GM18498 (cell line): Measurements from ENCODE around the gene HAS3.
"Not testable (repeated sequence)": the region's sequence is repeated elsewhere in the genome, so short reads cannot be mapped to it uniquely, and the experiment has no call there.

Experiments used
- ATAC-seq: cut with Tn5 transposase; IDR thresholded peaks from one replicate; pipeline ENCODE4 v1.9.1; 2021; ENCODE audit warnings: mild to moderate bottlenecking, moderate library complexity; ENCODE audit not compliant: unreplicated experiment

The HAS3 gene

DNA sequence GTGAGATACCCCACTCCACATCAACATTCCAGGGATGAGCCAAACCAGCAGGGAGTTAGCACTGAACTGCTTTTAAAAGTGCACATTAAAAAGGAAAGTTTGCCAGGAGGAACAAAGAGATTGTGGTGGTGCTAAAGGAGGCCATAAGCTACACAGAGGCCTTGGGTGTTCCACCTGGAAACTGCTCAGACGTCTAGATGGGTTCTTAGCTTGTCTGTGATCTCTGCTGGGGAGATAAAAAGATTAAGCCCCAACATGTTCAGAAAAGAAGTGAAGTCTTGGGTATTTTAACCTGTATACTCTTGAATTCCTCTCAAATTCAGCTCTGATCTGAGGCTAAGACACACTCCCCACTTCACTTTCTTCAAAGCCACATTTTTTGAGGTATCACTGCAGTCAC lies 10.4 kb downstream of the HAS3 start:
- ATAC-seq, result no peak

DNA sequence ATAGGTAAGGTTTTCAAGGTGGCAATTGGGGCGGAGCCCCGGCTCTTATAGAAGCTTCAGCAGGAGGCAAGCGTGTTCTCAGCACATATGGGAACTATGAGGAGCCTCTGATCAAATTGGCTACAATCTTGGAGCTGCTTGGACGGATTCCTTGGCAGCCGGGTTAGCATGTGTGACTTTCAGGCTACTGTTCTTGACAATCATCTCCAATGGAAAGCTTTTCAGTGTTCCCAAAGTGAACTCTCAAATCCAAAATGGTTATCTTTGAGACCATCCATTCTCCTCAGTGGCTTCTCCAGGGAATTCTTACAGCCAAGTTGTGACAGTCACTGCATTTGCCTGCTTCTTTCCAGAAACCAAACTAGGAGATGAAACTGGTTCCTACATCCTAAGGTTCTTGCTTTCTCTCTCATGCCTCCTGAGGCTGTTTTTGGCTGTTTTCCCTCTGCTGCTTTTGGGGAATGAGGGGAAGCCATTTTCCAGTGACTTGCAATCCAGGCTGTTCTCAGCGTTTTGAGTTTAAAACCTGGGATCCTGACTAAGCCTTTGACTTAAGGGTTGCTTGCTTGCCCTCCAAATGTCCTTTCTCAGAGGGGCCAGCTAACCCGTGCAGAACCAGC lies 10.9 kb downstream of the HAS3 start:
- no peak for ATAC-seq

DNA sequence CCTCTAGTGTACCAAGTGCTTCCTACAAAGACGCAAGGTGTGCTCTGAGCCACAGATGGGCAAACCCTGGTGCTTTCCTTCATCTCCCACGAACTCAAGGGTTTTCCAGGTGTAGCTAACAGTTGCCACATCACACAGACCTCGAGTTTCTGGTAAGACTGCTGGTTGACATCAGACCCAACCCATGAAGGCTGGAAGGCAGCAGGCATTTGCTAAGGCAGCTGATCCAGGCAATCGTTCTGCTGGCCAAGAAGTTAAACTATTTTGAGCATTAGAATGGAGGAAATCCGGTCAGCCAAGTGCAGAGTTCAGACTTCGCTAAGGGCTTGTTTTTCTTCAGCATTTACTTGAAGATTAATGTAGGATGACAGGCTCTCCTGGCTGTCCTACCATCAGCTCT lies 11.5 kb downstream of the HAS3 start:
- ATAC-seq, result no peak

DNA sequence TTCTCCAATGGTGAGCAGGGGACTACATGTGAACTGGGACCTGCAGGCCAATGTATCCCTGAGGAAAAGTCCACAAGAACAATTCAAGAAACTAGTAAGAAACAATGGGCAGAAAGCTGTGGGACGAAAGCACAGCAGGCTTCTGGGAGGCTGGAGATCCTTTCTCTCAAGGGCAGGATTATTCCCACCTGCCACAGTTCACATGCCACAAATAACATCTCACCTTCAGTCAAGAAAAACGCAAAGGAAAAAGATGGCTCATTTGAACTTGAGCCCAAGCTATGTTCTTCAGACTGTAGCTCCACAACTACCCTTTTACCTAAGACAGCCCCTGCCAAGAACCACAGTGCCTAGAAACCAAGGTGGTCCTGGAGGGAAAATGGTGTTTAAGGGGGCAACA lies 13.0 kb downstream of the HAS3 start:
- ATAC-seq, result no peak

DNA sequence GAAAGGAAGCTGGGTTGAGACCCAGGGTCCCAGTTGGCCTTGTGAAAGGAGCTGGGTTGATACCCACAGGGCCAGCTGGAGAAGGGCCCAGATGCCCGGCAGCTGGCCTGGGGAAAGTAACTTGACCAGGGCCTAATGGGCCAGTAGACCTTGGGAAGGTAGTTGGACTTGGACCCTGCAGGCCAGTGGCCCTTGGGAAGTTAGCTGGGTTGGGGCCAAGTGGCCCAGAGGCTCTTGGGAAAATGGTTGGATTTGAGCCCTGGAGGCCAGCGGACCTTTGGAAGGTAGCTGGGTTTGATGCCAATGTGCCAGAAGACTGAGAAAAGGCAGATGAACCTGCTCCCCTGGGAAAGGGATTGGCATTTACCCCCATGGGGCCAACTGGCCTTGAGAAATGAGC lies 13.5 kb downstream of the HAS3 start:
- no peak for ATAC-seq

DNA sequence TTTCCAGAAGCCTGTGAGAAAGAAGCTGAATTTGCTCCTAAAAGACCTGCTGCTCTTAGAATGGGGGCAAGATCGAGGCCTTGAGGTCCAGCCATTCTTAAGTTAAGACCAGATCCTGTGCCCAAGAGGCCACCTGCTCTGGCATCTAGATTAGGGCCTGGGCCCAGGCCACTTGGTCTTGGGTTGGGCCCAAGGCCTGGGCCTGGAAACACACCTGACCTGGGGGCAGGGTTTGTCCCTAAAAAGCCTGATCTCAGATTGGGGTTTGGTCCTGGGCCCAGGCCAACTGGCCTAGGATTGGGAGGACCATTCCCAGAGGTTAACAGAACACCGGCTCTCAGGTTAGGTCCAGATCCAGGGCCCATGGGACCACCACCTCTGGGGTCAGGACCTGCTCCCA lies 14.1 kb downstream of the HAS3 start:
- ATAC-seq, result no peak

DNA sequence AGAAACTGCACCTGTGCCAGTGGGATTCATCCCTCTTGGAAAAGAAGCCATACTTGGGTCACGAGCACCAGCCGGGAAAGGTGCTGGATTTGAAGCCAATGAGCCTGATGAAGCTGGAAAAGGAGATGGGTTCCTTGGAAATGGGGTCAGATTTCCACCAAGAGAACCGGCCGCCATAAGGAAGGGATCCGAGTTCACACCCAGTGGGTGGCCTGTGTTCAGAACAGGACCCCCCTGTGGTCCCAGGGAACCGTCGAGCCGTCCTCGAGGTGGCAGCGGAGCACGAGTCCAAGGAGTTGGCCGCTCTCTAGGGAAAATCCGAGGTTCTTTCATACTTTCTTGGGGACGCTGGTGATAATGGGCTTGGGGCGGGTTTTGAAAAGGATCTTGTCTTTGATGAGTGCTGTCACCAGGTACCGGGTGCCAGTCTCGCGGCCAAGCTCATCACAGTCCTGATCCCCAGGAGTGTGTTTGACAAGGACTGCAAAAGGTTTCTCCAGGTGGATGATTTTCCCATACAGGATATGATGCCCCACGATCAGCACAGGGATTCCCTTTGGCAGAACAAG lies 14.7 kb downstream of the HAS3 start:
- ATAC-seq, result no peak

DNA sequence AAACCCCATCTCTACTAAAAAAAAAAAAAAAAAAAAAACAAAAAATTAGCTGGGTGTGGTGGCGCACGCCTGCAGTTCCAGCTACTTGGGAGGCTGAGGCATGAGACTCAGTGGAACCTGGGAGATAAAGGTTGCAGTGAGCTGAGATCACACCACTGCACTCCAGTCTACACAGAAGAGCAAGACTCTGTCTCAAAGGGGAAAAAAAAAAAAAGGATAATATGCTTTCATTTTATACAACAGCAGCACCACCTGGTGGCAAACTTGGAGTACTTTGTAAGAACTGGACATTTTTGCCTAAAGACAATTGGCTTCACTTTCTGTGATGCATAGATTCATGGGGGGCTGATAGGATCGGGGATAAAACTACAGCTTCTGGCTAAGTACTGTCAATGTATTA lies 18.5 kb downstream of the HAS3 start:
- no peak for ATAC-seq

DNA sequence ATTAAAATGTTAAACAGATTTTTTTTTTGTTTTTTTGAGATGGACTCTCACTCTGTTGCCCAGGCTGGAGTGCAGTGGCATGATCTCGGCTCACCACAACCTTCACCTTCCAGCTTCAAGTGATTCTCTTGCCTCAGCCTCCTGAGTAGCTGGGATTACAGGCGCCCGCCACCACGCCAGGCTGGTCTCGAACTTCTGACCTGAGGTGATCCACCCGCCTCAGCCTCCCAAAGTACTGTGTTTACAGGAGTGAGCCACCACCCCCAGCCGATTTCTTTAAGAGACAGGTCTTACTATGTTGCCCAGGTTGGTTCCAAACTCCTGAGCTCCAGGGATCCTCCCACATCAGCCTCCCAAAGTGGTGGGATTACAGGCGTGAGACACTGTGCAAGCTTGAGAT lies 19.0 kb downstream of the HAS3 start:
- not testable (repeated sequence) for ATAC-seq

DNA sequence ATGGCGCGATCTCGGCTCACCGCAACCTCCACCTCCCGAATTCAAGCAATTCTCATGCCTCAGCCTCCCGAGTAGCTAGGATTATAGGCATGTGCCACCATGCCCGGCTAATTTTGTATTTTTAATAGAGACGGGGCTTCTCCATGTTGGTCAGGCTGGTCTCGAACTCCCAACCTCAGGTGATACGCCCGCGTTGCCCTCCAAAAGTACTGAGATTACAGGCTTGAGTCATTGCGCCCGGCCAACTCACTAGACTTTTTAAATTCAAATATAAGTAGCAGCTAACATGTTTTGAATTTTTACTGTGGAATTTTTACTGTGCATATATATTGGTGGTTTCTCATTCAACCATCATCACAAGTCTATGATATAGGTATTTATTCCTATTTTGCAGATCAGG lies 19.5 kb downstream of the HAS3 start:
- not testable (repeated sequence) for ATAC-seq

DNA sequence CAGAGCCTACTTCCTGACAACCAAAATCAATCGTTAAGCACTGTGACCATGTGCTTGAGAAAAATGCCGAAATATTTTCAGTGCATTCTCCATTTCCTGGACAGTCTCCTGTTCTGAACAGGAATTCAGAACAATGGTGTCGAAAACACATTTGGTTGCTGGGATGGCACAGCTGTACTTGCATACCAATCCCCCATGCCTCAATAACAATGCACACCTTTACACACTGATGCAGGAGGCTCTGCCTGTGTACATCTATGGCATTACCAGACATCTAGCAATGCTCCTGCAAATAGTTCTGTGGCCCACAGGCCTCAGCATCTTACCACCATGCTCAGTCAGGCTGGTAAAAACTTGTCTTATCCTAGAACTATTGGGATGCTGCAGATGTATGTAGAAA lies 20.8 kb downstream of the HAS3 start:
- ATAC-seq, result no peak

DNA sequence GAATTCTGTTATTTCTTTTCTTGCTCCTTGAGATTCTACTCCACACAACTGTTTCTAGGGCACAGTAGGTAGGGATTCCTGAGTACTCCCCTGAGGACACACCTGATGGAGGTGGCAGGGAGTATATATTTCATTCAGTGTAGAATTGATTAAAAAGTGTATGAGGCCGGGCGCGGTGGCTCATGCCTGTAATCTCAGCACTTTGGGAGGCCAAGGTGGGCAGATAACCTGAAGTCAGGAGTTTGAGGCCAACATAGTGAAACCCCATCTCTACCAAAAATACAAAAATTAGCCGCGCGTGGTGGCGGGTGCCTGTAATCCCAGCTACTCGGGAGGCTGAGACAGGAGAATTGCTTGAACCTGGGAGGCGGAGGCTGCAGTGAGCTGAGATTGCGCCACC lies 21.3 kb downstream of the HAS3 start:
- not testable (repeated sequence) for ATAC-seq

DNA sequence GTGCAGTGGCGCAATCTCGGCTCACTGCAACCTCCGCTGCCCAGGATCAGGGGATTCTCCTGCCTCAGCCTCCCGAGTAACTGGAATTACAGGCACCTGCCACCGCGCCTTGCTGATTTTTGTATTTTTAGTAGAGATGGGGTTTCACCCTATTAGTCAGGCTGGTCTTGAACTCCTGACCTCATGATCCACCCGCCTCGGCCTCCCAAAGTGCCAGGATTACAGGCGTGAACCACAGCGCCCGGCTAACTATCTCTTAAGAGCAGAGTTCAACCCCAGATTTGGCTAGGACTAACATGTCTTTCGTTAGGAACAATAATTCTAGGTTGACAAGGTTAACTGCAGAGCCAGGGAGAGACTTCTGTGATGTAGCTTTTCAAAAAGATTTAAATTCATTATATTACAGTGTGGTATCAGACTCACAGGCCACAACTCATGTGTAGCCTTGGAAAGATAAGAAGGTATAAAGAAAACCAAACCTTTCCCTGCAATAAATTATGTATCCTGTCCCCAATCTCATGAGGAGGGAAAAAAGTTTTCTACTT lies 22.6 kb downstream of the HAS3 start:
- ATAC-seq, result no peak

DNA sequence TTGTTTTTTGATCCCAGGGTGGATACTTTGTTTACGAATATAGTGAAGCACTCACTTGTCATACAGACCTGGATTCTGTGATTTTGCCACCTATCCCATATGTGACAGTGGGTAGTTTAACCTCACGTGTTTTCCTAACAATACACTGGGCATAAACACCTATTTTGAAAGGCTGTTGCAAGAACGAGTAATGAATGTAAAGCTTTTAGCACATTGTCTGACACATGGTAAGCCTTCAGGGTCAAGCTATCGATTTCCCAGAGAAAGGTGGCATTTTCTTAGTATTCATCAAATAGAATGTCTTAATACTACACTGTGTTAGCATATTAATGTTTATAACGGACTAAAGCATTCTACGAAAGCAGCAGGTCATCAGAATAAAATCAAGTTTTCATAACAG lies 25.0 kb downstream of the HAS3 start:
- ATAC-seq, result no peak

DNA sequence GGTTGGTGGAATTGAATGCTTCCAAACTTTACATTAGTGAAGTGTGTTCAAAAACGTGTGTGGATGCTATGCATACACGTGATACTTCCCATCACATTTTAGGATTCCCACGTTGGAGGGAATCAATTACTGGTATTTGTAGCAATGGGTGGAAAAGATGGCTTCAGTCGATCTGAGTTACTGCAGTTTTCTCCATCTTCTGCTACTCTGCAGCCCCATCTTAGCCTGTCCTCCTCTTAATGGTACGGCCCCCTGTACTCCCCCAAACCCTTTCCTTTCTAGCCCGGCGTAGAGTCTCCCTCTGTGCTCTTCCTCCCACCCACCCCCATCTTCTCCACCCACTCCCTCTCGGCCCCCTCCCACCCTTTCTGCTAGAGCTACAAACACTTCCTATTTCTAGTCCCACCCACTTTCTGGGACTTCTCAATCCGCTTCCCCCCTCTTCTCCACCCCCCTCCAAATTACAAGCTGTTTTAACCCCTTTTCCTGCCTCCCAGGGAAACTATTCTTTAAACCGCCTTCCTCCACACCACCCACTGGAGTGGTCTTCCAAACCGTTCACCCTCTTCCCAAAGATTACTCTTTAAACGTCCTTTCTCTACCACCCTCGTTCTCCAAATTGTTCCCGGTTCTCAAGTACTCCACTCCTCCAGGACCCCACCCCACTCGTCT lies 25.9 kb downstream of the HAS3 start:
- no peak for ATAC-seq

DNA sequence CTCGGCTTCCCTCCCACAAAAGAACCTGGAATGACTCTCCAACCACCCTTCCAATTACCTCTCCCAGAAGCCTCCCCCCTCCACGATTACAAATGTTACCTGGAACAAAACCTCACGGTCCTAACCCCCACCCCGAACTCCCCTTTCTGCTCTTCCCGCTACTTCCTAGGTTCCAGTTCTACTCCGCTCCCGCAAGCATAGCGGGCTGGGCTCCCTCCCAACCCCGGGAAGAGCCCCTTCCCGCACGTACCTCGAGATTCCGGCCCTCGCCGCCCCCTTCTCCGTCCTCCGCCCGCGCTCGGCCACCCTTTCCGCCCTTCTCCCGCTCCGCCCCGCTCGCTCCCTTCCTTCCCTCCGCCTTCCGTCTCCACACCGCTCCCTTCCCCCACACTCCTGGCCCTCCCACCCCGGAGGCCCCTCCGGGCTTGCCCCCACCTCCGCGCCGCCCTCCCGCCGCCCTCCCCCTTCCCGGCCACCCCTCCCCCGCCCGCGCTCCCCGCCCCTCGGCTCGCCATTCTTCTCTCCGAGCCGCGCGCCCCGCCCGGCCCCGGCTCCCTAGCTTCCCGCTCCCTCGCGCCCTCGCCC lies 26.5 kb downstream of the HAS3 start:
- ATAC-seq, result peak; percentile 50

DNA sequence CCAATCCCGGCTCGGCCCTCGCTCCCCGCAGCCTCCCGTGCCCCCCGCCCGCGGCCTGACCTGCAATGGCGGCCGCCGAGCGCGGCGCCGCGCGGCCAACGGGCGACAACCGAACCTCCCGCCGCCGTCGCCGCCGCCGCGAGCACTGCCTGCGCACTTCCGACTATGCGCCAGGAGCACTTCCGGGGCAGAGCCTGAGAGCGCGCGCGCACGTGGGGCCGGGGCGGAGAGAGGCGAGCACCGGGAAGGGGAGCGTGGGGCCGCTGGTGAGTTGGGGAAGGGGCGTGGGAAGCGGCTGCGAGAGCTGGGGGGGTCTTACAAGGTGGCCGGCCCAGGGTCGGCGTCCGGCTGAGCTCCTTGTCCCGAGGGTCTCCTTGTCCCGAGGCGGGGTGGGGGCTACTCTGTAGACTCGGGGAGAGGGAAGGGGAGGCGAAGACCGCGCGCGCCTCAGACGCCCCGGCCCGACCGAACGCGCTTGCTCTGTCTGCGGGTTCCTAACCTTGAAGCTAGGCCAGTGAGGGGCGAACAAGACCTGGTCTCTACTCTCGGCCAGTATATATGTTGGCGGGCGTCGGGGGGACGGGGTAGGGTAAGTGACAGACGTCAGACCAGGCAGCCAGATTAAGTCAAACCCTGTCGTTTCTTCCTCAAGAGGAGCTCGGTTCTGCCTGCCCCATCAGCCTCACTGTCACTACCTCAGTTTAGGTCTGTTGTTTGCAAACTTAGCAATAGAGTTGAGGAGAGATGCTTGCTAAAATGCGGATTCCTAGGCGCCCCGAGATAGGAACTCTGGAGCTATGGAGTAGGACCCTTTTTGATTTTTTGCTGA lies 27.2 kb downstream of the HAS3 start, which contains the start of the genes CHTF8 and UTP4:
Gene CHTF8, minus strand, starts transcription at position 165 of the 829 bp plus-strand sequence. CDS start 11,130 bp downstream, outside the sequence.
Gene UTP4, plus strand, starts transcription at position 226 of the 829 bp plus-strand sequence. CDS start 811 bp downstream, outside the sequence.
- ATAC-seq, result peak; percentile 92

DNA sequence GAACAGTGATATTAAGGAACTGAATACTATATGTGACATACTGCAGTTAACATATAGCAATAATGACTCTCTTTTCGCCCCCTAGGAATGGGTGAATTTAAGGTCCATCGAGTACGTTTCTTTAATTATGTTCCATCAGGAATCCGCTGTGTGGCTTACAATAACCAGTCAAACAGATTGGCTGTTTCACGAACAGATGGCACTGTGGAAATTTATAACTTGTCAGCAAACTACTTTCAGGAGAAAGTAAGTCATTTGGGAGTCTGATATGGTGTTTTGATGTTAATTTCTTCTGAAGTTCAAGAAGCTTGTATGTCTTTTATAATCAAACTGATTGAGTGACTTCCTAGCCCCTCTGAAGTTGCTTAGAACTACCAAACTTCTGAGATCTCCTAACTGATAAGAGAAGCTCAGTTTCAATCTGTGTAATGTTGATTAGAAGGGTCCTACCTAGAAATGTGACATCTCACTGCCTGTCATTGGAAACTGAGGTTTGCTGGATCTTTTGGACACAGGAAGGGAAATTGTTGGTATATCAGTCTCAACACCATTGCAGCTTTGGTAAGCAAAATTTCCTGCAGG lies 28.0 kb downstream of the HAS3 start:
- ATAC-seq, result no peak

DNA sequence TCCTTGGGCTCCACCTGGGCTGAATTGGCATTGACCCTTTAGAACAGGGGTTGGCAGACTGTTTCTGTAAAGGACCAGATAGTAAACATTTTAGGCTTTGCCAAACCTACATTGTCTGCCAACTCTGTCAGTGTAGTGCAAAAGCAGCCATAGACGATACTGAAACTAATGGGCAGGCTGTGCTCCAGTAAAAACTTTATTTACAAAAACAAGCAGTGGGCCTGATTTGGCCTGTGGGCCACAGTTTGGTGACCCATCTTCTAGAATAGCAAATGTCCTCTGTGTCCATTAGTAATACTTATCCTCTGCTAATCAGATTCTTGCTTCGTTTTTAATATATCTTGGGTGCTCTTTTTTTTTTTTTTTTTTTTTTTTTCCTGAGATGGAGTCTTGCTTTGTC lies 33.2 kb downstream of the HAS3 start:
- ATAC-seq, result no peak

DNA sequence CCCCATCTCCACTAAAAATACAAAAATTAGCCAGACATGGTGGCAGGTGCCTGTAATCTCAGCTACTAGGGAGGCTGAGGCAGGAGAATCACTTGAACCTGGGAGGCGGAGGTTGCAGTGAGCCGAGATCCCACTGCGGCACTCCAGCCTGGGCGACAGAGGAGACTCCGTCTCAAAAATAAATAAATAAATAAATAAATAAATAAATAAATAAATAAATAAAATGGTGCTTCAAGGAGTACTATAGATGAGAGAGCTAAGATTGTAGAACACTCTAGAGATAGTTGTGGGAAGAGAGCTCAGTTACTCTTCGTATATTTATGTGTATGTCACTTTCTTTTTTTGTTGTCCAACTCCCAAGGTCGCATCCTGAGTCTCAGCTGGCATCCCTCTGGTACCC lies 34.0 kb downstream of the HAS3 start:
- ATAC-seq, result not testable (repeated sequence)
